Measurements from ENCODE around the gene ADAMTS16.

GRCh38 chr5:5183189-5183699, 43.1 kb downstream of the ADAMTS16 start:
- TF ChIP-seq CTCF (IDR thresholded peaks at IDR 0.05; ENCODE audit: extremely low read depth in 1 of 2, insufficient read depth in 1 of 2, low read depth in 1 of 2, low read length in 2 of 2) (no peak), POLR2AphosphoS5 (IDR thresholded peaks at IDR 0.05; ENCODE audit: insufficient read depth, low read depth, low read length) (no peak), POLR2A (IDR thresholded peaks at IDR 0.05; ENCODE audit: low read depth, low read length) (no peak), EZH2 (IDR thresholded peaks at IDR 0.05; ENCODE audit: borderline replicate concordance, low read depth, low read length, severe bottlenecking) (no peak), MYC (IDR thresholded peaks at IDR 0.05; ENCODE audit: low read depth, low read length) (no peak)

Data from endothelial cell of umbilical vein (primary cell).